ENCODE data around the gene MARCHF10. TPM values are rescaled to one million over a fixed set of nuclear protein-coding genes. Genes with fewer than 3 reads are reported as not detected.

The MARCHF10 gene
- total and polyA plus RNA-seq, 2 of the 13 experiments (the other 11 are each of a cell fraction or from before 2014, with no cell fraction given) = not detected

DNA sequence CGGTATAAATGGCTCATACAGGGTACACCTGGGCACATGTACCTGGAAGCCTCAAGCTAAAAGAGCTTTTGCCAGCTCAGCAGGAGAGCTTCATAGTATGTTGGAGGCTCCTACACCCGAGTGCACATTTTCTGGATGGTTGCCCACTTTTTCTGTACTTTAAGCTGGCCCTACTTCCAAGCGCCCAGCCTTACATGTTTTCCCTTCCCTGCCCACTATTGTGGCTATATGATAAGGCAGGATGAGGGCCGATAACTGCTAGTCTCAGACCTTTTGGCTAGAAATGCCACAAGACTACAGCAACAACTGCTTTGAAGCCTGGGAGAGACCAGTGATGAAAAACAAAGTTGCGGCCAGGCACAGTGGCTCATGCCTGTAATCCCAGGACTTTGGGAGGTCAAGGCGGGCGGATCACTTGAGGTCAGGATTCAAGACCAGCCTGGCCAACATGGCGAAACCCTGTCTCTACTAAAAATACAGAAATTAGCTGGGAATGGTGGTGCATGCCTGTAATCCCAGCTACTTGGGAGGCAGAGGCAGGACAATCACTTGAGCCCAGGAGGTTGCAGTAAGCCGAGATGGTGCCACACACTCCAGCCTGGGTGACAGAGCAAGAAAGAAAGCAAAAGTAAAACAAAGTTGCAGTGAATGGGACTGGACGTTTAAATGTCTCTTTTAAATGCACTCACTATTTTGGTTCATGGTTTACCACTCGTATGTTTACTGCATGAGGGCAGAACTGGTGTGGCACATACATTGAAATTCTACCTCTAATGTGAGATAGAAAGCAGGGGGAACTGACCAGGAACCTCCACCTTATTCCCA, 14.2 kb upstream of the MARCHF10 start:
- Histone ChIP-seq H3K36me3 (replicated peaks in 1 of 2; ENCODE audit: control insufficient read depth in 1 of 2, insufficient read depth in 2 of 2, low read length in 2 of 2) (no peaks in the 10 kb centered on the region), H4K20me1 (ENCODE audit: insufficient read depth, low read length) (no peaks in the 10 kb centered on the region), H3K4me3 (replicated peaks in 1 of 3; ENCODE audit: insufficient read depth in 1 of 3, low read depth in 2 of 3, low read length in 3 of 3) (no peak overlapping the region), H3K27me3 (ENCODE audit: control insufficient read depth in 1 of 2, insufficient read depth in 2 of 2, low read length in 2 of 2) (peaks cover 0 to 11% of the 10 kb centered on the region in 2 experiments; a peak in 1 of 5 replicates), H3K4me2 (ENCODE audit: low read depth, low read length) (no peak overlapping the region), H2AFZ (ENCODE audit: low read length) (no peak overlapping the region), H3K9me3 (ENCODE audit: low read length) (no peaks in the 10 kb centered on the region), H3K79me2 (ENCODE audit: insufficient read depth, low read length) (no peaks in the 10 kb centered on the region), H3K27ac (ENCODE audit: extremely low read length, insufficient read depth, low read length) (no peak overlapping the region), H3K4me1 (ENCODE audit: insufficient read depth, low read length) (peaks cover 19% of the 10 kb centered on the region), H3K9ac (ENCODE audit: insufficient read depth, low read depth, low read length) (no peak overlapping the region)
- ATAC-seq (no peak), DNase-seq (ENCODE audit: low spot score) (peak; percentile 16), FAIRE-seq (no peak)
- 39% methylated on average over 11 of the region's 11 CpGs for whole genome bisulfite sequencing (ENCODE audit: low lambda C conversion rate)
- POLR2A ChIA-PET = no interaction called here
- intact Hi-C loops (cut with micrococcal nuclease; ENCODE audit: unreplicated experiment) = no loop called here
- CTCF ChIA-PET (ENCODE audit: low intra/inter-chr PET ratio, low total read pairs) = no interaction called here
- no TSS peak for BruUV-seq (replicated peaks)
- TF ChIP-seq MAFK (conservative IDR thresholded peaks at IDR 0.05 in 1 of 2, IDR thresholded peaks at IDR 0.05 in 1 of 2; ENCODE audit: low read length in 2 of 2) (0 out of 4 replicates have a peak, but pooled peaks of 1 of the 2 experiments have one; percentile 17), ZNF644 (CRISPR knock-in tag; IDR thresholded peaks at IDR 0.05; ENCODE audit: low read depth) (no peak)
- in situ Hi-C loops (cut with HindIII; ENCODE audit: extremely low pct_ligation_motif_present, low pct_unique_long_range_greater_than_20kb) = no loop called here

DNA sequence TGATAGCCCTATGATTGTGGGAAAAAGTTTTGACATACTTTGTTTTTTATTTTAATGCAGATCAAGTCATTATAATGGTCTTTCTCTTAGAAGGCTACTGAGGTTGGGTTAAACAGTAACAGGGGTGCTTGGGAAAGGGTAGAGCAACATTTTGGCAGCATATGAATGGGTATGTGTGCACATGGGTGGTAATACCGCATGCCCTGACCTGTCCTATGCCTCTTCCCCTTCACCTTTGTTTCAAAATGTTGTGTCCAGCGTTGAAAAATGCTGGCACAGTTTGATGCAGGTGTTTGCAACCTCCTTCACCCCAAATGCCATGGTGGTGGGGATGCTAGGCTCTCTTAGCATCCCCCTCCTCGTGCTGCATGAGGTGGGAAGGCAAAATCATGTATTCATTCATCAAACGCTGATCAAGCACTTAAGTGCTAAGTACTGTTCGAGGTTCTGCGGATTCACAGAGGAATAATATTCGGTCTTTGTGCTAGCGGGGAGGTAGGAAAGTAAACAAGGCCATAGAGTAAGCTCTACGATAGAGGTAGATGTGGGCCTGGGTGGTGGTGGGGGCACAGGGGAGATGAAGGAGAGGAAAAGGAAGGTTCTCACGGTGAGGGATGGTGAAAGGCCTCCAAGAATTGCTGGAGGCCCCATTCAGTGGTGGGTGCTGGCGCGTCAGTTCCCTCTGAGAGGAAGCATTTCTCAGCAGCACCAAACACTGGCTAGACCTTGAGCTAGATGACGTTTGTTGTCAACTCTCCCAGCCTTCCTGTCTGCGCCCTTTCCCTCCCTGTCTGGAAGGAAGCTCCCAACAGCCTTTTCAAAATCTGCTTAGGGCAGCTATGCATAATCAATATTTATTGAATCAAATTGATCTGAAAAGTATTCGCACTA, 13.3 kb upstream of the MARCHF10 start:
- TF ChIP-seq MAFK (conservative IDR thresholded peaks at IDR 0.05 in 1 of 2, IDR thresholded peaks at IDR 0.05 in 1 of 2; ENCODE audit: low read length in 2 of 2) (peak; percentile 69 to 71), MAFF (IDR thresholded peaks at IDR 0.05; ENCODE audit: low read depth, low read length) (peak; percentile 35; the same call in 1 of the 2 replicates), ASH2L (IDR thresholded peaks at IDR 0.05; ENCODE audit: insufficient read length, low read depth, low read length) (no peak)
- Histone ChIP-seq H3K4me2 (ENCODE audit: low read depth, low read length) (no peak overlapping the region), H4K20me1 (ENCODE audit: insufficient read depth, low read length) (no peaks in the 10 kb centered on the region), H3K4me3 (replicated peaks in 1 of 3; ENCODE audit: insufficient read depth in 1 of 3, low read depth in 2 of 3, low read length in 3 of 3) (no peak overlapping the region), H3K27me3 (ENCODE audit: control insufficient read depth in 1 of 2, insufficient read depth in 2 of 2, low read length in 2 of 2) (peaks cover 0 to 11% of the 10 kb centered on the region in 2 experiments; a peak in 1 of 5 replicates), H3K36me3 (replicated peaks in 1 of 2; ENCODE audit: control insufficient read depth in 1 of 2, insufficient read depth in 2 of 2, low read length in 2 of 2) (no peaks in the 10 kb centered on the region), H2AFZ (ENCODE audit: low read length) (no peak overlapping the region), H3K79me2 (ENCODE audit: insufficient read depth, low read length) (no peaks in the 10 kb centered on the region), H3K4me1 (ENCODE audit: insufficient read depth, low read length) (peaks cover 19% of the 10 kb centered on the region), H3K27ac (ENCODE audit: extremely low read length, insufficient read depth, low read length) (no peak overlapping the region), H3K9me3 (ENCODE audit: low read length) (no peaks in the 10 kb centered on the region), H3K9ac (ENCODE audit: insufficient read depth, low read depth, low read length) (no peak overlapping the region)
- POLR2A ChIA-PET = no interaction called here
- CTCF ChIA-PET (ENCODE audit: low intra/inter-chr PET ratio, low total read pairs) = no interaction called here
- BruUV-seq (replicated peaks) = no TSS peak
- in situ Hi-C loops (cut with HindIII; ENCODE audit: extremely low pct_ligation_motif_present, low pct_unique_long_range_greater_than_20kb) (no loop called here), intact Hi-C loops (cut with micrococcal nuclease; ENCODE audit: unreplicated experiment) (no loop called here)
- 58% methylated on average over 15 of the region's 15 CpGs for WGBS (ENCODE audit: low lambda C conversion rate)
- DNase-seq (ENCODE audit: low spot score) (no peak), FAIRE-seq (no peak), ATAC-seq (no peak)
